Measurements from ENCODE around the gene ZNF597.

Gene ZNF597

GRCh38 chr16:3461151-3461550 lies 17.8 kb upstream of the ZNF597 start:
- Histone ChIP-seq H3K9me3 (replicated peaks; ENCODE audit: insufficient read depth, low read length) (no peaks in the 10 kb centered on the region), H3F3A (ENCODE audit: insufficient read depth, low read length) (peaks cover 20% of the 10 kb centered on the region), H3K36me3 (replicated peaks; ENCODE audit: insufficient read depth, low read length) (no peaks in the 10 kb centered on the region), H3K4me1 (ENCODE audit: low read length) (peaks cover 22% of the 10 kb centered on the region), H2AFZ (ENCODE audit: low read length) (no peak overlapping the region), H3K4me3 (ENCODE audit: low read length) (no peak overlapping the region), H3K27ac (ENCODE audit: low read length) (peak overlapping the region; percentile 66; the same call in 1 of the 2 replicates), H4K20me1 (ENCODE audit: insufficient read depth, low read length) (no peaks in the 10 kb centered on the region), H3K27me3 (replicated peaks; ENCODE audit: insufficient read depth, low read length) (no peaks in the 10 kb centered on the region), H3K4me2 (ENCODE audit: low read depth, low read length) (no peak overlapping the region), H3K9me2 (replicated peaks; ENCODE audit: insufficient read depth, low read length) (no peaks in the 10 kb centered on the region), H3K9ac (ENCODE audit: low read length) (no peak overlapping the region), H3K79me2 (ENCODE audit: low read length) (peaks cover 83% of the 10 kb centered on the region)
- no peak for TF ChIP-seq EZH2 (optimal IDR thresholded peaks at IDR 0.05; ENCODE audit: low read depth, low read length)
- TF ChIP-seq, protein P1, sequence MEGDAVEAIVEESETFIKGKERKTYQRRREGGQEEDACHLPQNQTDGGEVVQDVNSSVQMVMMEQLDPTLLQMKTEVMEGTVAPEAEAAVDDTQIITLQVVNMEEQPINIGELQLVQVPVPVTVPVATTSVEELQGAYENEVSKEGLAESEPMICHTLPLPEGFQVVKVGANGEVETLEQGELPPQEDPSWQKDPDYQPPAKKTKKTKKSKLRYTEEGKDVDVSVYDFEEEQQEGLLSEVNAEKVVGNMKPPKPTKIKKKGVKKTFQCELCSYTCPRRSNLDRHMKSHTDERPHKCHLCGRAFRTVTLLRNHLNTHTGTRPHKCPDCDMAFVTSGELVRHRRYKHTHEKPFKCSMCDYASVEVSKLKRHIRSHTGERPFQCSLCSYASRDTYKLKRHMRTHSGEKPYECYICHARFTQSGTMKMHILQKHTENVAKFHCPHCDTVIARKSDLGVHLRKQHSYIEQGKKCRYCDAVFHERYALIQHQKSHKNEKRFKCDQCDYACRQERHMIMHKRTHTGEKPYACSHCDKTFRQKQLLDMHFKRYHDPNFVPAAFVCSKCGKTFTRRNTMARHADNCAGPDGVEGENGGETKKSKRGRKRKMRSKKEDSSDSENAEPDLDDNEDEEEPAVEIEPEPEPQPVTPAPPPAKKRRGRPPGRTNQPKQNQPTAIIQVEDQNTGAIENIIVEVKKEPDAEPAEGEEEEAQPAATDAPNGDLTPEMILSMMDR (IDR thresholded peaks at IDR 0.05; ENCODE audit: low read length): no peak
- no peak for DNase-seq

DNA sequence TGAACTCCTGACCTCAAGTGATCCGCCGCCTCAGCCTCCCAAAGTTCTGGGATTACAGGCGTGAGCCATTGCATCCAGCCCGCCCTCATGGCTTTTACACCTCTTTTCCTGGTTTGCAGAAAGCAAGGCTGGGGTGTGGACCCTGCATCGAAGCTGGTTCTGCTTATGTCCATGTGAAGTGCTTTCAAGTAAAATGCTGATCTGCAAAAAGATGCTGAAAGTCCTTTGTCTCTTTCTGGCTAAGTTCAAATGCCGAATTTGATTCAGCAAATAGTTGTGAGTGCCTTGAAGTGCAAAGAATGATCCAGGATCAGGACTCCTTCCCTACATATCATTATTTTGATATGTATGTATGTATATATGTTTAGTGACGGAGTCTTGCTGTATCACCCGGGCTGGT lies 17.3 kb upstream of the ZNF597 start:
- no peaks in the 10 kb centered on the region for H3K36me3 ChIP-seq (replicated peaks; ENCODE audit: insufficient read depth, low read length)
- H3K27me3 ChIP-seq (replicated peaks; ENCODE audit: insufficient read depth, low read length): no peaks in the 10 kb centered on the region
- no peak overlapping the region for H2AFZ ChIP-seq (ENCODE audit: low read length)
- H3K9ac ChIP-seq (ENCODE audit: low read length): no peak overlapping the region
- no peak overlapping the region for H3K4me3 ChIP-seq (ENCODE audit: low read length)
- H3K4me1 ChIP-seq (ENCODE audit: low read length): peaks cover 22% of the 10 kb centered on the region
- peaks cover 78% of the 10 kb centered on the region for H3K79me2 ChIP-seq (ENCODE audit: low read length)
- H3K4me2 ChIP-seq (ENCODE audit: low read depth, low read length): peak overlapping the region; percentile 92; the same call in 1 of the 2 replicates
- no peak for DNase-seq
- peak overlapping the region; percentile 66; the same call in 1 of the 2 replicates for H3K27ac ChIP-seq (ENCODE audit: low read length)
- TF ChIP-seq EZH2phosphoT487 (IDR thresholded peaks at IDR 0.05; ENCODE audit: low read length) (no peak), EZH2 (optimal IDR thresholded peaks at IDR 0.05; ENCODE audit: low read depth, low read length) (no peak)
- TF ChIP-seq, protein P1 (IDR thresholded peaks at IDR 0.05; ENCODE audit: low read length): no peak
- H3F3A ChIP-seq (ENCODE audit: insufficient read depth, low read length): peaks cover 20% of the 10 kb centered on the region
- H3K9me3 ChIP-seq (replicated peaks; ENCODE audit: insufficient read depth, low read length): no peaks in the 10 kb centered on the region
- no peaks in the 10 kb centered on the region for H3K9me2 ChIP-seq (replicated peaks; ENCODE audit: insufficient read depth, low read length)
- H4K20me1 ChIP-seq (ENCODE audit: insufficient read depth, low read length): no peaks in the 10 kb centered on the region

DNA sequence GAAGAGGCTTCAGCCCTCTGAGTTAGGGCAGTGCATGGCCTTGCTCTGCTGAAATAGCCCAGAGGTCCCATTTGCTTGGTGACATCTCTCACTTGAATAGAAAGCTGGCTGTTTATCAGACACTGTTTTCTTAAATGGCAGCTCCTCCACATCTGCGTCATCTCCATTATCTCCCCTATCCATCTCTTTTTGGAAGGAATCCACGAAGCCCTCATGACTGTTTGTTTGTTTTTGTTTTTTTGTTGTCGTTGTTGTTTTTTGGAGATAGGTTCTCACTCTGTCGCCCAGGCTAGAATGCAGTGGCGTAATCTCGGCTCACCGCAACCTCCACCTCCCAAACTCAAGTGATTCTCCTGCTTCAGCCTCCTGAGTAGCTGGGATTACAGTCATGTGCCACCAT lies 16.8 kb upstream of the ZNF597 start:
- peak overlapping the region; percentile 92 for H3K4me2 ChIP-seq (ENCODE audit: low read depth, low read length)
- no peaks in the 10 kb centered on the region for H3K9me2 ChIP-seq (replicated peaks; ENCODE audit: insufficient read depth, low read length)
- no peak overlapping the region for H2AFZ ChIP-seq (ENCODE audit: low read length)
- peak overlapping the region; percentile 66; the same call in 1 of the 2 replicates for H3K27ac ChIP-seq (ENCODE audit: low read length)
- H4K20me1 ChIP-seq (ENCODE audit: insufficient read depth, low read length): no peaks in the 10 kb centered on the region
- peaks cover 20% of the 10 kb centered on the region for H3F3A ChIP-seq (ENCODE audit: insufficient read depth, low read length)
- H3K27me3 ChIP-seq (replicated peaks; ENCODE audit: insufficient read depth, low read length): no peaks in the 10 kb centered on the region
- H3K4me1 ChIP-seq (ENCODE audit: low read length): peaks cover 22% of the 10 kb centered on the region
- no peaks in the 10 kb centered on the region for H3K9me3 ChIP-seq (replicated peaks; ENCODE audit: insufficient read depth, low read length)
- no peaks in the 10 kb centered on the region for H3K36me3 ChIP-seq (replicated peaks; ENCODE audit: insufficient read depth, low read length)
- peak overlapping the region; percentile 90; the same call in 1 of the 2 replicates for H3K9ac ChIP-seq (ENCODE audit: low read length)
- TF ChIP-seq EZH2phosphoT487 (IDR thresholded peaks at IDR 0.05; ENCODE audit: low read length) (no peak), EZH2 (optimal IDR thresholded peaks at IDR 0.05; ENCODE audit: low read depth, low read length) (no peak)
- TF ChIP-seq, protein P1 (IDR thresholded peaks at IDR 0.05; ENCODE audit: low read length): no peak
- H3K79me2 ChIP-seq (ENCODE audit: low read length): peaks cover 73% of the 10 kb centered on the region
- 0 out of 2 replicates have a peak overlapping the region, but pooled peaks have one; percentile 23 for H3K4me3 ChIP-seq (ENCODE audit: low read length)
- DNase-seq: no peak
